Measurements from ENCODE around the gene KIAA0825.

KIAA0825 gene

DNA sequence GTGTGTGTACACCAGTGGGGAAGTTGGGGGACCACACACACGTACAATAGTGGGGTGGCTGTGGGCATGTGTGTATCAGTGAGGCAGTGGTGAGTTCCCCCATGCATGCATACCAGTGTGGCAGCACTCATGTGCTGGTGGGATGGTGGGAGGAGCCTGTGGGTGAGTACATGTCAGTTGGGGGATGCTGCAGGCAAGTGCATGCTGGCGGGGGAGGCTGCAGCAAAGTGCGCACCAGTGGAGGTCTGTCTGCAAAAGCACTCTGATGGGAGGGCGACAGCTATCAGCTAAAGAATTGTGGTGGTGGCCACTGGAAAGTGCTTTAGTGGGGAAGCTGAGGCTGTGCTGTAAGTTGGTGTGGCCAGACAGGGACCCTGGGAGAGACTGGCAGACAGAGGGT is 418.8 kb downstream of the KIAA0825 start:
- Histone ChIP-seq H2BK5ac (ENCODE audit: low read depth, low read length, poor library complexity) (no peak overlapping the region), H2BK120ac (ENCODE audit: insufficient read depth, low read length, poor library complexity) (no peak overlapping the region), H3K4me3 (ENCODE audit: low read depth, low read length) (no peak overlapping the region), H3K4ac (ENCODE audit: low read depth, low read length) (no peak overlapping the region), H3K79me2 (ENCODE audit: control insufficient read depth, insufficient read depth, low read length, poor library complexity) (no peaks in the 10 kb centered on the region), H2BK12ac (ENCODE audit: low read length) (no peak overlapping the region), H4K12ac (ENCODE audit: low read depth, low read length) (no peak overlapping the region), H3K27ac (ENCODE audit: low read depth, low read length) (no peak overlapping the region), H3K23ac (ENCODE audit: low read length) (no peak overlapping the region), H3K79me1 (ENCODE audit: low read length) (no peaks in the 10 kb centered on the region), H3K18ac (ENCODE audit: low read length) (no peak overlapping the region), H3K9me3 (ENCODE audit: insufficient read depth, low read depth, low read length) (no peaks in the 10 kb centered on the region), H3K36me3 (ENCODE audit: control insufficient read depth in 1 of 2, insufficient read depth in 2 of 2, low read length in 2 of 2) (no peaks in the 10 kb centered on the region), H4K91ac (ENCODE audit: low read depth, low read length) (no peak overlapping the region), H2AK5ac (ENCODE audit: low read length) (no peak overlapping the region), H3K4me2 (ENCODE audit: low read length) (no peak overlapping the region), H4K8ac (ENCODE audit: low read depth, low read length) (no peak overlapping the region), H3K14ac (ENCODE audit: low read length) (no peak overlapping the region), H2AFZ (ENCODE audit: insufficient read depth, low read length, poor library complexity) (no peak overlapping the region), H3K4me1 (ENCODE audit: control insufficient read depth in 1 of 2, insufficient read depth in 2 of 2, low read length in 2 of 2) (no peaks in the 10 kb centered on the region), H3K9ac (ENCODE audit: low read length) (peak overlapping the region; percentile 5), H3K27me3 (ENCODE audit: insufficient read depth, low read length) (no peaks in the 10 kb centered on the region)
- no CpG with 5 or more reads among the region's 4 CpGs for WGBS (ENCODE audit: extremely low coverage, insufficient coverage, insufficient read length)
- no peak for DNase-seq

DNA sequence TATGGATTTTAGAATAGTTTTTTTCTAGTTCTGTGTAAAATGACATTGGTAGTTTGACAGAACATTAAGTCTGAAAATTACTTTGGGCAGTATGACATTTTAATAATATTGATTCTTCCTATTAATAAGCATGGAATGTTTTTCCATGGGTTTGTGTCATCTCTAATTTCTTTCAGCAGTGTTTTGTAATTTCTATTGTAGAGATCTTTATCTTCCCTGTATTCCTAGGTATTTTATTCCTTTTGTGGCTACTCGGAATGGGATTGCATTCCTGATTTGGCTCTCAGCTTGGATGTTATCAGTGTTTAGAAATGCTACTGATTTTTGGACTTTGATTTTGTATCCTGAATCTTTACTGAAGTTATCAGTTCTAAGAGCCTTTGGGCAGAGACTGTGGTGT is 420.4 kb downstream of the KIAA0825 start:
- no peak overlapping the region for H4K91ac ChIP-seq (ENCODE audit: low read depth, low read length)
- H2AK5ac ChIP-seq (ENCODE audit: low read length) = no peak overlapping the region
- H3K4me3 ChIP-seq (ENCODE audit: low read depth, low read length) = no peak overlapping the region
- no peaks in the 10 kb centered on the region for H3K79me2 ChIP-seq (ENCODE audit: control insufficient read depth, insufficient read depth, low read length, poor library complexity)
- H3K79me1 ChIP-seq (ENCODE audit: low read length) = no peaks in the 10 kb centered on the region
- no peak overlapping the region for H3K18ac ChIP-seq (ENCODE audit: low read length)
- no peak overlapping the region for H3K27ac ChIP-seq (ENCODE audit: low read depth, low read length)
- H3K4me1 ChIP-seq (ENCODE audit: control insufficient read depth in 1 of 2, insufficient read depth in 2 of 2, low read length in 2 of 2) = no peaks in the 10 kb centered on the region
- H4K12ac ChIP-seq (ENCODE audit: low read depth, low read length) = no peak overlapping the region
- no peak overlapping the region for H4K8ac ChIP-seq (ENCODE audit: low read depth, low read length)
- no peak overlapping the region for H2BK120ac ChIP-seq (ENCODE audit: insufficient read depth, low read length, poor library complexity)
- H2AFZ ChIP-seq (ENCODE audit: insufficient read depth, low read length, poor library complexity) = no peak overlapping the region
- peak in 1 of 2 donors; percentile 18 for DNase-seq
- H3K27me3 ChIP-seq (ENCODE audit: insufficient read depth, low read length) = no peaks in the 10 kb centered on the region
- H3K14ac ChIP-seq (ENCODE audit: low read length) = no peak overlapping the region
- H3K4ac ChIP-seq (ENCODE audit: low read depth, low read length) = no peak overlapping the region
- H2BK12ac ChIP-seq (ENCODE audit: low read length) = no peak overlapping the region
- no CpG with 5 or more reads among the region's 1 CpG for WGBS (ENCODE audit: extremely low coverage, insufficient coverage, insufficient read length)
- H3K4me2 ChIP-seq (ENCODE audit: low read length) = no peak overlapping the region
- no peak overlapping the region for H2BK5ac ChIP-seq (ENCODE audit: low read depth, low read length, poor library complexity)
- no peak overlapping the region for H3K9ac ChIP-seq (ENCODE audit: low read length)
- H3K36me3 ChIP-seq (ENCODE audit: control insufficient read depth in 1 of 2, insufficient read depth in 2 of 2, low read length in 2 of 2) = no peaks in the 10 kb centered on the region
- no peak overlapping the region for H3K23ac ChIP-seq (ENCODE audit: low read length)
- H3K9me3 ChIP-seq (ENCODE audit: insufficient read depth, low read depth, low read length) = no peaks in the 10 kb centered on the region

- Histone ChIP-seq H2BK5ac (ENCODE audit: low read depth, low read length, poor library complexity) (no peak overlapping the region), H3K36me3 (ENCODE audit: control insufficient read depth in 1 of 2, insufficient read depth in 2 of 2, low read length in 2 of 2) (no peaks in the 10 kb centered on the region), H3K27me3 (ENCODE audit: insufficient read depth, low read length) (no peaks in the 10 kb centered on the region), H2AK5ac (ENCODE audit: low read length) (no peak overlapping the region), H3K79me1 (ENCODE audit: low read length) (no peaks in the 10 kb centered on the region), H3K14ac (ENCODE audit: low read length) (no peak overlapping the region), H3K9me3 (ENCODE audit: insufficient read depth, low read depth, low read length) (no peaks in the 10 kb centered on the region), H3K4me3 (ENCODE audit: low read depth, low read length) (no peak overlapping the region), H3K23ac (ENCODE audit: low read length) (no peak overlapping the region), H4K91ac (ENCODE audit: low read depth, low read length) (no peak overlapping the region), H4K12ac (ENCODE audit: low read depth, low read length) (no peak overlapping the region), H2BK12ac (ENCODE audit: low read length) (no peak overlapping the region), H4K8ac (ENCODE audit: low read depth, low read length) (no peak overlapping the region), H2BK120ac (ENCODE audit: insufficient read depth, low read length, poor library complexity) (no peak overlapping the region), H3K79me2 (ENCODE audit: control insufficient read depth, insufficient read depth, low read length, poor library complexity) (no peaks in the 10 kb centered on the region), H3K4ac (ENCODE audit: low read depth, low read length) (no peak overlapping the region), H2AFZ (ENCODE audit: insufficient read depth, low read length, poor library complexity) (no peak overlapping the region), H3K9ac (ENCODE audit: low read length) (no peak overlapping the region), H3K4me1 (ENCODE audit: control insufficient read depth in 1 of 2, insufficient read depth in 2 of 2, low read length in 2 of 2) (no peaks in the 10 kb centered on the region), H3K27ac (ENCODE audit: low read depth, low read length) (no peak overlapping the region), H3K4me2 (ENCODE audit: low read length) (no peak overlapping the region), H3K18ac (ENCODE audit: low read length) (no peak overlapping the region)
- DNase-seq = no peak
- WGBS (ENCODE audit: extremely low coverage, insufficient coverage, insufficient read length) = no CpG with 5 or more reads among the region's 1 CpG
Measured at GRCh38 chr5:94196953-94197352, 421.5 kb downstream of the KIAA0825 start.

GRCh38 chr5:94192658-94193391 is 425.6 kb downstream of the KIAA0825 start:
- H3K4me3 ChIP-seq (ENCODE audit: low read depth, low read length) = no peak overlapping the region
- H2AFZ ChIP-seq (ENCODE audit: insufficient read depth, low read length, poor library complexity) = no peak overlapping the region
- H4K8ac ChIP-seq (ENCODE audit: low read depth, low read length) = no peak overlapping the region
- no peak overlapping the region for H2BK120ac ChIP-seq (ENCODE audit: insufficient read depth, low read length, poor library complexity)
- no peak overlapping the region for H4K12ac ChIP-seq (ENCODE audit: low read depth, low read length)
- H2BK12ac ChIP-seq (ENCODE audit: low read length) = no peak overlapping the region
- H3K4ac ChIP-seq (ENCODE audit: low read depth, low read length) = no peak overlapping the region
- DNase-seq = peak in 1 of 2 donors; percentile 37
- no peaks in the 10 kb centered on the region for H3K79me2 ChIP-seq (ENCODE audit: control insufficient read depth, insufficient read depth, low read length, poor library complexity)
- no peak overlapping the region for H3K23ac ChIP-seq (ENCODE audit: low read length)
- no peaks in the 10 kb centered on the region for H3K9me3 ChIP-seq (ENCODE audit: insufficient read depth, low read depth, low read length)
- no peaks in the 10 kb centered on the region for H3K79me1 ChIP-seq (ENCODE audit: low read length)
- H3K4me1 ChIP-seq (ENCODE audit: control insufficient read depth in 1 of 2, insufficient read depth in 2 of 2, low read length in 2 of 2) = no peaks in the 10 kb centered on the region
- H3K14ac ChIP-seq (ENCODE audit: low read length) = no peak overlapping the region
- H3K36me3 ChIP-seq (ENCODE audit: control insufficient read depth in 1 of 2, insufficient read depth in 2 of 2, low read length in 2 of 2) = no peaks in the 10 kb centered on the region
- H3K18ac ChIP-seq (ENCODE audit: low read length) = no peak overlapping the region
- H3K9ac ChIP-seq (ENCODE audit: low read length) = no peak overlapping the region
- H4K91ac ChIP-seq (ENCODE audit: low read depth, low read length) = no peak overlapping the region
- no peak overlapping the region for H2AK5ac ChIP-seq (ENCODE audit: low read length)
- WGBS (ENCODE audit: extremely low coverage, insufficient coverage, insufficient read length) = no CpG with 5 or more reads among the region's 3 CpGs
- no peak overlapping the region for H3K4me2 ChIP-seq (ENCODE audit: low read length)
- H3K27me3 ChIP-seq (ENCODE audit: insufficient read depth, low read length) = no peaks in the 10 kb centered on the region
- H2BK5ac ChIP-seq (ENCODE audit: low read depth, low read length, poor library complexity) = no peak overlapping the region
- H3K27ac ChIP-seq (ENCODE audit: low read depth, low read length) = no peak overlapping the region

Data from trophoblast cell (in vitro differentiated cells and primary cell).